ENCODE measurements around the gene NUTF2.

The NUTF2 gene

GRCh38 chr16:67872631-67873434 lies 26.1 kb downstream of the NUTF2 start, which contains the start of gene EDC4 (continued):
- TF ChIP-seq TSHZ1 (tag by site-specific recombination; IDR thresholded peaks at IDR 0.05; ENCODE audit: borderline replicate concordance) (no peak; the same call in 1 of the 2 replicates), GFI1B (tag by site-specific recombination; IDR thresholded peaks at IDR 0.05) (peak; percentile 55; the same call in 1 of the 2 replicates), ZFP37 (tag by site-specific recombination; IDR thresholded peaks at IDR 0.05) (0 out of 2 replicates have a peak, but pooled peaks have one; percentile 81), YY2 (tag by site-specific recombination; IDR thresholded peaks at IDR 0.05) (0 out of 2 replicates have a peak, but pooled peaks have one; percentile 52), ZNF777 (tag by site-specific recombination; IDR thresholded peaks at IDR 0.05; ENCODE audit: borderline replicate concordance) (no peak), HOXD13 (CRISPR knock-in tag; IDR thresholded peaks at IDR 0.05; ENCODE audit: borderline replicate concordance) (0 out of 2 replicates have a peak, but pooled peaks have one; percentile 6), ZNF354C (tag by site-specific recombination; IDR thresholded peaks at IDR 0.05; ENCODE audit: borderline replicate concordance, low read depth) (no peak), HOXC10 (CRISPR knock-in tag; IDR thresholded peaks at IDR 0.05) (0 out of 2 replicates have a peak, but pooled peaks have one; percentile 74), ZBTB11 (tag by site-specific recombination; conservative IDR thresholded peaks at IDR 0.05; ENCODE audit: low read depth) (peak; percentile 100), REST (tag by site-specific recombination; IDR thresholded peaks at IDR 0.05) (peak; percentile 35; the same call in 1 of the 2 replicates), ZSCAN30 (tag by site-specific recombination; IDR thresholded peaks at IDR 0.05) (peak; percentile 92), ZNF449 (tag by site-specific recombination; IDR thresholded peaks at IDR 0.05) (peak; percentile 52), ZNF366 (tag by site-specific recombination; conservative IDR thresholded peaks at IDR 0.05) (no peak), ZNF362 (tag by site-specific recombination; IDR thresholded peaks at IDR 0.05) (no peak), PRDM10 (tag by site-specific recombination; IDR thresholded peaks at IDR 0.05) (peak; percentile 62), BCL11A (tag by site-specific recombination; IDR thresholded peaks at IDR 0.05; ENCODE audit: low read depth) (peak; percentile 90), ZNF146 (tag by site-specific recombination; IDR thresholded peaks at IDR 0.05) (no peak), TRIM28 (IDR thresholded peaks at IDR 0.05; ENCODE audit: borderline replicate concordance, low read length) (no peak), ZBTB21 (tag by site-specific recombination; IDR thresholded peaks at IDR 0.05) (peak; percentile 55; the same call in 1 of the 2 replicates), ZNF610 (tag by site-specific recombination; IDR thresholded peaks at IDR 0.05; ENCODE audit: borderline replicate concordance) (no peak), ZNF624 (tag by site-specific recombination; IDR thresholded peaks at IDR 0.05) (no peak)
